SH-SY5Y (cell line): ENCODE data around the gene TMCO6.

Source experiments
- GATA2 ChIP-seq: IDR thresholded peaks from 2 replicates; pipeline ENCODE4 v1.6.1; 2011; ENCODE audit warnings: mild to moderate bottlenecking, low read depth, low read length
- GATA3 ChIP-seq: IDR thresholded peaks from 2 replicates; pipeline ENCODE4 v1.6.1; 2011; ENCODE audit warnings: low read depth, mild to moderate bottlenecking, low read length, moderate library complexity

- TF ChIP-seq GATA3 = no peak
- no peak for TF ChIP-seq GATA2
Measured at GRCh38 chr5:140608722-140609121, 30.5 kb upstream of the TMCO6 start.
